CD4-positive, alpha-beta memory T cell (primary cell): ENCODE data around the gene TMEM86A. TPM values are rescaled to one million over a fixed set of nuclear protein-coding genes. Genes with fewer than 3 reads are reported as not detected.
A peak's percentile ranks its signal among the peaks of the same experiment; 100 is the strongest.

Experiments
- CTCF ChIA-PET: fragments of 350-600 bp; sonication (Branson Sonifier 250); formaldehyde crosslinking; loops from one replicate; lab custom pipeline; 2021; ENCODE audit warnings: inconsistent platforms; ENCODE audit not compliant: partially characterized antibody; lab: Charles Lee
- POLR2A ChIA-PET: fragments of 350-600 bp; sonication (Branson Sonifier 250); formaldehyde crosslinking; loops from one replicate; lab custom pipeline; 2021; ENCODE audit not compliant: partially characterized antibody; lab: Charles Lee
- DNase-seq, 5 donors: peaks; one replicate each; pipeline versions ENCODE4 v3.0.0 to v3.0.0-alpha.2; 2020 to 2022; ENCODE audit warnings: mixed read lengths in 1 of 5
- H3K27ac ChIP-seq: one replicate; pipeline ENCODE4 v1.7.0; 2013; ENCODE audit warnings: low read depth, low read length
- H3K27me3 ChIP-seq: 2 replicates; pipeline ENCODE4 v1.7.0; 2013; ENCODE audit warnings: mild to moderate bottlenecking, low read length, moderate library complexity; ENCODE audit not compliant: insufficient read depth
- H3K36me3 ChIP-seq: 2 replicates; pipeline ENCODE4 v1.7.0; 2013; ENCODE audit warnings: mild to moderate bottlenecking, low read length, moderate library complexity; ENCODE audit not compliant: insufficient read depth
- H3K4me1 ChIP-seq: 2 replicates; pipeline ENCODE4 v1.7.0; 2013; ENCODE audit warnings: mild to moderate bottlenecking, low read length, moderate library complexity; ENCODE audit not compliant: insufficient read depth
- H3K4me3 ChIP-seq, 2 donors: one replicate each; pipeline ENCODE4 v1.7.0; 2013; ENCODE audit warnings: low read length in 2 of 2, mild to moderate bottlenecking in 1 of 2
- H3K9me3 ChIP-seq, 2 donors: one replicate each; pipeline ENCODE4 v1.7.0; 2013; ENCODE audit warnings: low read length in 2 of 2, control low read depth in 1 of 2; ENCODE audit not compliant: control insufficient read depth in 1 of 2
- H3K27ac Mint-ChIP-seq, 7 donors: one replicate each; pipeline ENCODE4 v1.8.0; 2020 to 2021; ENCODE audit warnings: mixed read lengths in 7 of 7, mild to moderate bottlenecking in 6 of 7, inconsistent platforms in 3 of 7, moderate library complexity in 3 of 7
- H3K27me3 Mint-ChIP-seq, 2 donors: one replicate each; pipeline ENCODE4 v1.8.0; 2020 to 2021; ENCODE audit warnings: mixed read lengths in 2 of 2
- H3K36me3 Mint-ChIP-seq, 2 donors: one replicate each; pipeline ENCODE4 v1.8.0; 2020 to 2021; ENCODE audit warnings: mixed read lengths in 2 of 2, inconsistent platforms in 1 of 2, mild to moderate bottlenecking in 1 of 2
- H3K4me1 Mint-ChIP-seq, 4 donors: one replicate each; pipeline ENCODE4 v1.8.0; 2020 to 2021; ENCODE audit warnings: mixed read lengths in 4 of 4, mild to moderate bottlenecking in 1 of 4
- H3K4me3 Mint-ChIP-seq, 8 donors: one replicate each; pipeline ENCODE4 v1.8.0; 2020 to 2021; ENCODE audit warnings: mixed read lengths in 8 of 8, mild to moderate bottlenecking in 7 of 8, moderate library complexity in 6 of 8, inconsistent platforms in 3 of 8
- H3K9me3 Mint-ChIP-seq, 8 donors: one replicate each; pipeline ENCODE4 v1.8.0; 2020 to 2021; ENCODE audit warnings: mixed read lengths in 8 of 8, mild to moderate bottlenecking in 5 of 8, inconsistent platforms in 3 of 8, moderate library complexity in 1 of 8
- intact Hi-C: fragments of 100-400 bp; cut with micrococcal nuclease; formaldehyde crosslinking; loops from one replicate; pipeline ENCODE4 v1.15.1; 2023
- polyA plus RNA-seq, 2 donors: library from polyadenylated mRNA; unstranded; fragments of 300-500 nt; fragmentation: Illumina TruSeq; gene quantifications; one replicate each; pipeline ENCODE4 v1.2.3, GENCODE V29; 2021
- total RNA-seq, 2 experiments: library from RNA; stranded (reverse); gene quantifications; one replicate each; pipeline ENCODE4 v1.2.3, GENCODE V29; 2021

Gene TMEM86A
- total and polyA plus RNA-seq, 4 experiments from 2014 or later, result 0.76 to 4.0 (median 1.7) TPM

DNA sequence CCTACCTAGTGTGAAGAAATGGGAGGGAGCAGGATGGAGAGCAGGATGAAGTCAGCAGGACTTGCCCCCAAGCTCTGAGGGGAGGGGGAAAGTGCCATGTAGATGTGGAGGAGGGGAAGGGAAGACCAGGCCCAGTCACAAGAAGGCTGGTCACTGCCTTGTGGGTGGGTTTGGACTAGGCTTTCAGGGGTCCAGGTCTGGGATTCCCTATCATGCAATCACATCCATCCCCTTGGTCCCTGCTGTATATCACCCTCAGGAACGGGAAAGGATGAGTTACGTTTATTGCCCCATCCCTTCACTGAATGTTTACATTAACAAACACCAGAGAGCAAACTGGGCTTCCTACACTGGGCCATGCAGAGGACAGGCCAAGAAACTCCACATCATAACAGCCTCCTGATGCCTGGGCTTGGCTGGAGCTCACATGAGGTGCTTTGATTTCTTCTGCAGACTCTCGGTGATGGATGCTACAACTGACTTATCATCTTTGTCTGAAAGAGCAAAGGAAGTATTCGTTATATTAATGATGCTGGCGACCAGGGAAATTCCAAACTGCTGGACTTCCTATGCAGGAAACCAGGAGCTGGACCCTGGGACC is 5.6 kb downstream of the TMEM86A start:
- no peak for DNase-seq
- ChIA-PET CTCF (interaction anchor here (1.4 to 5.8 kb wide), 5 partner anchors 18 to 164 kb away, joined by 3 to 42 read pairs (median 8); no protein-coding TSS in a partner anchor), POLR2A (interaction anchor here (0.6 to 3.5 kb wide), 3 partner anchors 17 to 178 kb away, joined by 3 to 19 read pairs (median 18); partner anchors contain the start of gene TSG101)
- H3K4me3 Mint-ChIP-seq, result peak overlapping the region in 4 of 8 donors; percentile 5 to 69 (median 16)
- Histone ChIP-seq H3K27me3 (no peaks in the 10 kb centered on the region), H3K36me3 (no peaks in the 10 kb centered on the region), H3K4me1 (peaks cover 21% of the 10 kb centered on the region), H3K4me3 (no peak overlapping the region), H3K9me3 (no peaks in the 10 kb centered on the region), H3K27ac (no peak overlapping the region)
- peaks cover 15 to 41% (median 29%) of the 10 kb centered on the region in 4 donors for H3K4me1 Mint-ChIP-seq
- H3K36me3 Mint-ChIP-seq, result peaks cover 3% of the 10 kb centered on the region in 2 donors
- intact Hi-C loops, result no loop called here
- H3K9me3 Mint-ChIP-seq, result no peaks in the 10 kb centered on the region
- peak overlapping the region in 3 of 7 donors; percentile 12 to 50 (median 15) for H3K27ac Mint-ChIP-seq
- no peaks in the 10 kb centered on the region for H3K27me3 Mint-ChIP-seq

DNA sequence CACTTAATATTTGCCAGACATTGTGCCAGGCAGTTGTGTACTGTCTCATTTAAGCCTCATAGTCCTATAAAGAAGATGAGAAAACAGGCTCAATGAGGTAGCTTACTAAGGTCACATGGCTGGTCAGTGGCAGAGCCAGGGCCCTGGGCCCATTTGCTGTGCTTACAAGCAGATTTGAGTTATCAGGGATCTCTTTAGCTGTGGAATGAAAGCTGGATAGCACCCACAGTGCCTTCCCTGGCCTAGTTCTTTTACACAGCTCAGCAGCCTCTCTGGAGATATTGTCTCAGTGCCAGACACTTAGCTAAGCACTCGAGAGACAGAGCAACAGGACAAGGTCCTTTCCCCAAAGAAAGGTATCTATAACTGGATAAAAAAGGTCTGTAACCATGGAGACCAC is 6.1 kb downstream of the TMEM86A start:
- peaks cover 15 to 36% (median 25%) of the 10 kb centered on the region in 4 donors for H3K4me1 Mint-ChIP-seq
- peaks cover 3% of the 10 kb centered on the region in 2 donors for H3K36me3 Mint-ChIP-seq
- intact Hi-C loops, result no loop called here
- Histone ChIP-seq H3K27me3 (no peaks in the 10 kb centered on the region), H3K27ac (no peak overlapping the region), H3K4me1 (peaks cover 15% of the 10 kb centered on the region), H3K9me3 (no peaks in the 10 kb centered on the region), H3K4me3 (no peak overlapping the region), H3K36me3 (no peaks in the 10 kb centered on the region)
- ChIA-PET CTCF (interaction anchor here (1.3 to 5.8 kb wide), 6 partner anchors 17 to 164 kb away, joined by 3 to 42 read pairs (median 8); no protein-coding TSS in a partner anchor), POLR2A (interaction anchor here (1.8 to 3.5 kb wide), 3 partner anchors 16 to 382 kb away, joined by 5 to 19 read pairs (median 18); partner anchors contain the start of genes GTF2H1, HPS5 and TSG101)
- no peak for DNase-seq
- H3K9me3 Mint-ChIP-seq, result no peaks in the 10 kb centered on the region
- peak overlapping the region in 6 of 8 donors; percentile 22 to 96 (median 74) for H3K4me3 Mint-ChIP-seq
- no peaks in the 10 kb centered on the region for H3K27me3 Mint-ChIP-seq
- H3K27ac Mint-ChIP-seq, result peak overlapping the region in 2 of 7 donors; percentile 37 to 78

GRCh38 chr11:18705651-18706281 is 7.2 kb downstream of the TMEM86A start:
- CTCF ChIA-PET, result interaction anchor here (0.6 to 5.8 kb wide), 11 partner anchors 16 to 461 kb away, joined by 3 to 42 read pairs (median 4); partner anchors contain the start of gene TSG101
- Mint-ChIP-seq H3K36me3 (peaks cover 3% of the 10 kb centered on the region in 2 donors), H3K4me3 (peak overlapping the region; percentile 69 to 96 (median 92)), H3K9me3 (no peaks in the 10 kb centered on the region), H3K27ac (peak overlapping the region; percentile 18 to 89 (median 68)), H3K4me1 (peaks cover 13 to 30% (median 21%) of the 10 kb centered on the region in 4 donors), H3K27me3 (no peaks in the 10 kb centered on the region)
- POLR2A ChIA-PET, result interaction anchor here (0.7 to 3.5 kb wide), 11 partner anchors 11 to 693 kb away, joined by 3 to 19 read pairs (median 5); partner anchors contain the start of genes GTF2H1, HPS5, SERGEF and SPTY2D1
- Histone ChIP-seq H3K36me3 (no peaks in the 10 kb centered on the region), H3K4me3 (peak overlapping the region; percentile 32 to 37), H3K4me1 (peaks cover 13% of the 10 kb centered on the region), H3K9me3 (no peaks in the 10 kb centered on the region), H3K27ac (peak overlapping the region; percentile 36), H3K27me3 (no peaks in the 10 kb centered on the region)
- intact Hi-C loops, result loop anchor here (1.0 to 2.0 kb wide), 2 partner anchors 7 to 71 kb away; partner anchors contain the start of genes SPTY2D1 and TMEM86A
- DNase-seq, result peak; percentile 12 to 45 (median 23)

- H3K36me3 ChIP-seq, result no peaks in the 10 kb centered on the region
- Mint-ChIP-seq H3K9me3 (no peaks in the 10 kb centered on the region), H3K27ac (peak overlapping the region; percentile 78 to 98 (median 96)), H3K27me3 (no peaks in the 10 kb centered on the region), H3K36me3 (peaks cover 3% of the 10 kb centered on the region in 2 donors), H3K4me3 (peak overlapping the region; percentile 91 to 97 (median 95)), H3K4me1 (peaks cover 13 to 30% (median 21%) of the 10 kb centered on the region in 4 donors)
- intact Hi-C loops, result loop anchor here (1.0 to 2.0 kb wide), 3 partner anchors 8 to 72 kb away; partner anchors contain the start of genes SPTY2D1 and TMEM86A
- H3K27me3 ChIP-seq, result no peaks in the 10 kb centered on the region
- ChIA-PET CTCF (interaction anchor here (0.6 to 5.8 kb wide), 10 partner anchors 15 to 462 kb away, joined by 3 to 42 read pairs (median 4); partner anchors contain the start of gene TSG101), POLR2A (interaction anchor here (0.6 to 3.5 kb wide), 12 partner anchors 9 to 694 kb away, joined by 3 to 19 read pairs (median 5); partner anchors contain the start of genes GTF2H1, HPS5, SERGEF and SPTY2D1)
- H3K4me1 ChIP-seq, result peaks cover 13% of the 10 kb centered on the region
- DNase-seq, result peak; percentile 50 to 77 (median 61)
- H3K27ac ChIP-seq, result peak overlapping the region; percentile 52
- no peaks in the 10 kb centered on the region for H3K9me3 ChIP-seq
- peak overlapping the region; percentile 53 to 60 for H3K4me3 ChIP-seq
Measured at GRCh38 chr11:18706330-18707243, 8.0 kb downstream of the TMEM86A start.

- Mint-ChIP-seq H3K9me3 (no peaks in the 10 kb centered on the region), H3K4me1 (peaks cover 13 to 30% (median 21%) of the 10 kb centered on the region in 4 donors), H3K27me3 (no peaks in the 10 kb centered on the region), H3K4me3 (peak overlapping the region in 4 of 8 donors; percentile 8 to 97 (median 52)), H3K27ac (peak overlapping the region in 4 of 7 donors; percentile 29 to 98 (median 70)), H3K36me3 (peaks cover 3% of the 10 kb centered on the region in 2 donors)
- intact Hi-C loops, result loop anchor here (1.0 to 2.0 kb wide), 2 partner anchors 14 to 73 kb away; partner anchors contain the start of gene SPTY2D1
- Histone ChIP-seq H3K36me3 (no peaks in the 10 kb centered on the region), H3K27me3 (no peaks in the 10 kb centered on the region), H3K27ac (no peak overlapping the region), H3K9me3 (no peaks in the 10 kb centered on the region), H3K4me1 (peaks cover 13% of the 10 kb centered on the region), H3K4me3 (no peak overlapping the region)
- no peak for DNase-seq
- ChIA-PET CTCF (interaction anchor here (1.0 to 2.2 kb wide), 3 partner anchors 14 to 168 kb away, joined by 3 to 16 read pairs (median 10); no protein-coding TSS in a partner anchor), POLR2A (interaction anchor here (0.9 to 3.5 kb wide), 4 partner anchors 13 to 90 kb away, joined by 3 to 19 read pairs (median 4); no protein-coding TSS in a partner anchor)
Measured at GRCh38 chr11:18707811-18708340, 9.3 kb downstream of the TMEM86A start.

DNA sequence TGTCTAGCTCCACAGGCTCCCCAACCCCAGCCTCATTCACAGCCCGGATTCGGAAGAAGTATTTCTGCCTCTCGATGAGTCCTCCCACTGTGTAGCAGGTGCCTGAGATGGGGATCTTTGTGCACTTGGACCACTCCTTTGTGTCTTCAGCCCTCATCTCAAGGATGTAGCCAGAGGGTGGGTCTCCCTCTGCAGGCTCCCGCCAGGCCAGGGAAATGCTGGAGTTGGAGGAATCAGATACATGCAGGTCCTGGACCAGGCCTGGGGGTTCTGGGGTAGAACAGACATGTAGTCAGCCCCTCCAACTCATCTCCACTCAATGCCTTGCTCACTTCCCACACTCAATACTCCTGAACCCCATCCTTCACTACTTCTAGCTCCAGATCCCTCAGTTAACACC is 10.8 kb downstream of the TMEM86A start:
- Histone ChIP-seq H3K36me3 (no peaks in the 10 kb centered on the region), H3K4me1 (peaks cover 13% of the 10 kb centered on the region), H3K27me3 (no peaks in the 10 kb centered on the region), H3K9me3 (no peaks in the 10 kb centered on the region), H3K27ac (no peak overlapping the region), H3K4me3 (no peak overlapping the region)
- Mint-ChIP-seq H3K9me3 (no peaks in the 10 kb centered on the region), H3K27ac (peak overlapping the region in 1 of 7 donors; percentile 7), H3K27me3 (no peaks in the 10 kb centered on the region), H3K36me3 (peaks cover 0 to 3% of the 10 kb centered on the region in 2 donors), H3K4me3 (no peak overlapping the region), H3K4me1 (peaks cover 13 to 30% (median 18%) of the 10 kb centered on the region in 4 donors)
- ChIA-PET CTCF (interaction anchor here (2.1 kb wide), 1 partner anchor 13 kb away, joined by 6 read pairs; no protein-coding TSS in a partner anchor), POLR2A (no interaction called here)
- intact Hi-C loops, result no loop called here
- DNase-seq, result no peak
